Bronchial epithelial cell (primary cell): Measurements from ENCODE around the gene MTA3. TPM values are rescaled to one million over a fixed set of nuclear protein-coding genes. Genes with fewer than 3 reads are reported as not detected.

ENCODE experiments used
- DNase-seq: peaks from one replicate; pipeline ENCODE4 v3.0.0-alpha.2; 2010; ENCODE audit warnings: low read depth
- FAIRE-seq: peaks from 2 replicates; lab custom pipeline; 2011; peaks lifted over from hg19 to GRCh38; lab: Jason Lieb, UNC
- H3K27me3 ChIP-seq: 2 replicates; pipeline ENCODE4 v1.5.1; 2011; ENCODE audit warnings: low read length; ENCODE audit not compliant: control insufficient read depth, insufficient read depth
- H3K36me3 ChIP-seq: 2 replicates; pipeline ENCODE4 v1.5.1; 2011; ENCODE audit warnings: low read length; ENCODE audit not compliant: control insufficient read depth, insufficient read depth
- H3K4me3 ChIP-seq: 2 replicates; pipeline ENCODE4 v1.5.1; 2011; ENCODE audit warnings: mild to moderate bottlenecking, low read depth, low read length, control low read depth
- total RNA-seq: library from RNA; depleted of rRNA; stranded (reverse); fragments of >200 nt; gene quantifications from 2 replicates; pipeline ENCODE4 v1.2.1, GENCODE V29; 2014
- TF ChIP-seq, protein P1 (sequence below): IDR thresholded peaks from 2 replicates; pipeline ENCODE4 v1.5.1; 2011; ENCODE audit warnings: mild to moderate bottlenecking, moderate library complexity, low read length, control low read depth, inconsistent platforms; ENCODE audit not compliant: insufficient read depth, severe bottlenecking

The MTA3 gene
- total RNA-seq, 1 donor from 2014 or later, result 18.2 TPM

DNA sequence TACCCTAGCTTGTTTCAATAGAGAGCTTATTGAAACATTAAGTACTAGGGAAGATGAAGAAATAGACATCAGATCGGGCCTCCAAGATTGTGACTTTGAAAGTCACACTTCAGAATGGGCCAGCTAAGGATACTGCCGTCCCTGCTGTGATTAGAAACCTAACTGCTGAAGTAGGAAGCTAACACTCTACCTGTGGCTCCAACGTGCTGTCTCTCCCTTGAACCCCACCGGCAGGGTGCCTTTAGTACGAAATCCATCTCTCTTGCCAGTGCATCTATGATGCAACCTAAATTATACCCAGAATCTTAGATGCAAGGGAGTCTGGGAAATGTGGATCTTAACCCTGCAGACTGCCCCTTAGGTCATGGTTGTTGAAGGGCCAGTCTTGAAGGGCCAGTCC lies 116.9 kb downstream of the MTA3 start:
- TF ChIP-seq, protein P1, sequence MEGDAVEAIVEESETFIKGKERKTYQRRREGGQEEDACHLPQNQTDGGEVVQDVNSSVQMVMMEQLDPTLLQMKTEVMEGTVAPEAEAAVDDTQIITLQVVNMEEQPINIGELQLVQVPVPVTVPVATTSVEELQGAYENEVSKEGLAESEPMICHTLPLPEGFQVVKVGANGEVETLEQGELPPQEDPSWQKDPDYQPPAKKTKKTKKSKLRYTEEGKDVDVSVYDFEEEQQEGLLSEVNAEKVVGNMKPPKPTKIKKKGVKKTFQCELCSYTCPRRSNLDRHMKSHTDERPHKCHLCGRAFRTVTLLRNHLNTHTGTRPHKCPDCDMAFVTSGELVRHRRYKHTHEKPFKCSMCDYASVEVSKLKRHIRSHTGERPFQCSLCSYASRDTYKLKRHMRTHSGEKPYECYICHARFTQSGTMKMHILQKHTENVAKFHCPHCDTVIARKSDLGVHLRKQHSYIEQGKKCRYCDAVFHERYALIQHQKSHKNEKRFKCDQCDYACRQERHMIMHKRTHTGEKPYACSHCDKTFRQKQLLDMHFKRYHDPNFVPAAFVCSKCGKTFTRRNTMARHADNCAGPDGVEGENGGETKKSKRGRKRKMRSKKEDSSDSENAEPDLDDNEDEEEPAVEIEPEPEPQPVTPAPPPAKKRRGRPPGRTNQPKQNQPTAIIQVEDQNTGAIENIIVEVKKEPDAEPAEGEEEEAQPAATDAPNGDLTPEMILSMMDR, result no peak
- Histone ChIP-seq H3K27me3 (no peaks in the 10 kb centered on the region), H3K4me3 (no peak overlapping the region), H3K36me3 (peaks cover 1% of the 10 kb centered on the region)
- FAIRE-seq, result no peak
- DNase-seq, result no peak

DNA sequence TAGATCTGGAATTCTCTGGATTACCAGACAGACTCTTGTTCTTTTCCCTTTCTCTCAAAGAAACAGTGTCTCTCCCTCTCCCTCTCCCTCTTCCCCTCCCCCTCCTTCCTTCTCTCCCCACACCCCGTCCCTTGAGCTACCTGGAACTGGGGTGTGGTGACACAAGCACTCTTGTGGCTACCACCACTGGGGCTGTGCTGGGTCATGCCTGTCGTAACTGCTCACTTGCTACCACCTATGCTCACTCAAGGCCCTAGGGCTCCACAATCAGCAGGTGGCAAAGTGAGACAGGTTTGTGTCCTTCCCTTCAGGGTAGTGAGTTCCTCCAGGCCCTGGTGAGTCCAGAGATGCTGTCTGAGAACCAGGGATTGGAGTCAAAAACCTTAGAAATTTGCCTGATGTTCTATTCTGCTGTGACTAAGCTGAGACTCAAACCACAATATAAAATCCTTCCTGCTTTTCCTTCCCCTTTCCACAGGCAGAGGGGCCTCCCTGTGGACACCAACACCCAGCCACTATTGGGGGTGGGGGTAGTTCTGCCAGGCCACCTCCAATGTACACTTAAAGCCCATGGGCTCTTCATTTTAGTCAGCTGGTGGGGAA lies 124.7 kb downstream of the MTA3 start:
- Histone ChIP-seq H3K36me3 (no peaks in the 10 kb centered on the region), H3K27me3 (no peaks in the 10 kb centered on the region), H3K4me3 (no peak overlapping the region)
- DNase-seq (no peak), FAIRE-seq (no peak)
- TF ChIP-seq, protein P1, result no peak

DNA sequence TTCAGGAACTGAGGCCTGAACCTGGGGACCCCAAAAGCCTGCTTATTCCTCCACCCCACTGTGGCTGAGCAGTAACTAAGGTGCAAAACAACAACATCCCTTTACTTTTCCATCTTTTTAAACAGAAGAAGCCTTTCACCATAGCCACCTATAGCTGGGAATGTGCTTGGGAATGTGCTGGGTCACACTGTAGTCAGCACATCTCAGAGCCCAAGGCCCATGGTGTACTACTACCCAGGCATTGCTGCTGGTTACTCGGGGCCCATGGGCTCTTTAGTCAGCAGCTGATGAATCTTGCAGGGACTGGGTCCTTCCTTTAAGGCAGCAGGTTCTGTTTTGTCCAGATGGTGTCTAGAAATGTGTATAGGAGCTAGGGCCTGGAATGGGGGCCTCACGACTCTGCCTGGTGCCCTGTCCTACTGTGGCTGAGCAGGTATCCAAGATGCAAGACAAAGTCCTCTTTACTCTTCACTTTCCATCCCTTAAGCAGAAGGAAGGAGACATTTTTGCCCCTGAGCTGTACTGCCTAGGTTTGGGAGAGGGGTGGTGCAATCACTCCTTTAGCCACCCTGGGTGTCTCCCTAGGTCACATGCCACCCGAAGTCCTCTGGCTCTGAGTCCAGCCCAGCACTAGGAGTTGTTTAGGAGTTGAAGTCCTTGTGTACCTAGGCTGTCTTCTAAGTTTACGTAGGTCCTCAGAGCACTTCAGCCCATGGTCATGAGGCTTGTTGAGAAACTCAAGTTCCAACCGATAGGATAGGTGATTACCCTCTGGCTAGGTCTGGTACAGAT lies 125.5 kb downstream of the MTA3 start:
- TF ChIP-seq, protein P1, result no peak
- no peak for DNase-seq
- Histone ChIP-seq H3K36me3 (no peaks in the 10 kb centered on the region), H3K4me3 (no peak overlapping the region), H3K27me3 (no peaks in the 10 kb centered on the region)
- FAIRE-seq, result no peak

DNA sequence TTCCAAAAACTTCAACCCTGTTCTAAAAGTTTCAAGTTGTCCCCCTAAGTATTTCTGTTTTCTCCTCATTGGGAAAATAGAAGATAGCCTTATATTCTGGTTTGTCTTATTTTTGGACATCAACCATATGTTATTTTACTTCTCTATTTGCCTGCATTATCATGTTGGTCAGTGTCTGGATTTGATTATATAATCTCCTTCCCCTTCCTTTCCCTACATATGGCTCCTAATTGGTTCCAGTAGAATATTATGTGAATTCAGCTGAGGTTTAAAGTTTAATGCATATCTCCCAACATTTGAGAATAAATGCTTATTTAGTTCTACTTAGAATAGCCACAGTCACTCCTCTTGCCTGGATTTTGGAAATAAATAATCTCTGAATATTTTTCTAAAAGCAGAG lies 128.6 kb downstream of the MTA3 start:
- Histone ChIP-seq H3K4me3 (no peak overlapping the region), H3K27me3 (no peaks in the 10 kb centered on the region), H3K36me3 (no peaks in the 10 kb centered on the region)
- FAIRE-seq (no peak), DNase-seq (no peak)
- TF ChIP-seq, protein P1, result no peak

DNA sequence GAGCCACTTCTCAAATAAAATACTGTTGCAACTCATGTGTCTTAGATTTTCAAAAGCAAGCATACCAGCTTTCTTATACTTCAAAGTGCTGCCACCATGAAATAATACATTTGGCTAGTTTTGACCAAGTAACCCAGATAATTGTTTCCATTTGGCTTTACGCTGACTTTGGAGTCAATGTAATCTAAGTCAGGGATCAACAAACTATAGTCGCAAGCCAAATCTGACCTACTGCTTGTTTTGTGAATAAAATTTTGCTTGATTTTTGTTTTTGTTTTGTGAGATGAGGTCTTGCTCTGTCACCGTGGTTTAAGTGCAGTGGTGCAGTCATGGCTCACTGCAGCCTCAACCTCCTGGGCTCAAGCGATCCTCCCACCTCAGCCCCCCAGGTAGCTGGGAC lies 130.5 kb downstream of the MTA3 start:
- Histone ChIP-seq H3K27me3 (no peaks in the 10 kb centered on the region), H3K4me3 (no peak overlapping the region), H3K36me3 (no peaks in the 10 kb centered on the region)
- FAIRE-seq, result no peak
- DNase-seq, result no peak
- TF ChIP-seq, protein P1, result no peak

DNA sequence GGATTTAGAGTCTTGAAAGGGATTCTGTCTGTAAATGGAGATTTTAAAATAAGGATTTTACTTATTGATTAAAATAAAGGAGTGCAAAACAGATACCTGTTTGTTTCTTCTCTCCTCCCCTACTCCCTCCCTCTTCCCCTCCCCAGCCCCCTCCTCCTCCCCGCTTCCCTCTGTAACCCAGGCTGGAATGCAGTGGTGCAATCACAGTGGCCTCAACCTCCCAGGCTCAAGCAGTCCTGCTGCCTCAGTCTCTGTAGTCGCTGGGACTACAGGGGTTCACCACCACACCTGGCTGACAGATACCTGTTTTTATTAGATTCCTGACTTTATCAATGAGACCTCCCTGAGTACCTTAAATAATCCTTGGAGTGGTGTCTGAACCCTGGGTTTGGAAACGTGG lies 138.4 kb downstream of the MTA3 start:
- no peak for FAIRE-seq
- no peak overlapping the region for H3K4me3 ChIP-seq
- TF ChIP-seq, protein P1, result no peak
- H3K36me3 ChIP-seq, result peaks cover 2% of the 10 kb centered on the region
- H3K27me3 ChIP-seq, result no peaks in the 10 kb centered on the region
- no peak for DNase-seq
